Activated CD4-positive, alpha-beta T cell treated with anti-CD3 and anti-CD28 coated beads for 4 hours (primary cell): ENCODE measurements around the gene TRAPPC8.
"Not testable (repeated sequence)": the region's sequence is repeated elsewhere in the genome, so short reads cannot be mapped to it uniquely, and the experiment has no call there.

Experiments used
- DNase-seq, 2 donors: peaks; one replicate each; pipeline ENCODE4 v3.0.0-alpha.2; 2020

Gene TRAPPC8

DNA sequence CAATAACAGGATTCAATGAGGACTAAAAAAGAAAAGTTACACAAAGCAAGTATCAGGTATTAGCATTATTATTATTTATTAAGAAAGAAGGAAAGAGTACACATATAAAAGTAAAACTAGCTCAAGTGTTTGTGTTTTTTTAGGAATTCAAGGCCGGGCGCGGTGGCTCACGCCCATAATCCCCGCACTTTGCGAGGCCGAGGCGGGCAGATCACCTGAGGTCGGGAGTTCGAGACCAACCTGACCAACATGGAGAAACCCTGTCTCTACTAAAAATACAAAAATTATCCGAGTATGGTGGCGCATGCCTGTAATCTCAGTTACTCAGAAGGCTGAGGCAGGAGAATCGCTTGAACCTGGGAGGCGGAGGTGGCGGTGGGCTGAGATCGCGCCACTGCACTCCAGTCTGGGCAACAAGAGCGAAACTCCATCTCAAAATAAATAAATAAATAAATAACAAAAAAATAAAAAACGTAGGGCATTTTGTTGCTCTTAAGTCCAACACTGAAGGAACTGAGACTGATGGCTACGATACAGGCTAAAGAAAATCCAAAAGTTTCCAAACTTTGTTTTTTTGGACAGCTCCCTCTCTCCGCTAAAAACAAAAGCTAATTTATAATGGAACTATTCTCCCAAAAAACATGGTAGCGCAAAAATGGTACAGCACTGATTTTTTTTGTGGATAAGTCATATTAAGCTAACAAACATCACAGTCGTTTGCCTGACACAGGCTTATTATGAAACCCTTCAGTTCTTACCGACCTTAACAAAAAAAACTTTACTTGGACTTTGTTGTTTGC lies 1.7 kb downstream of the TRAPPC8 start:
- no peak for DNase-seq

DNA sequence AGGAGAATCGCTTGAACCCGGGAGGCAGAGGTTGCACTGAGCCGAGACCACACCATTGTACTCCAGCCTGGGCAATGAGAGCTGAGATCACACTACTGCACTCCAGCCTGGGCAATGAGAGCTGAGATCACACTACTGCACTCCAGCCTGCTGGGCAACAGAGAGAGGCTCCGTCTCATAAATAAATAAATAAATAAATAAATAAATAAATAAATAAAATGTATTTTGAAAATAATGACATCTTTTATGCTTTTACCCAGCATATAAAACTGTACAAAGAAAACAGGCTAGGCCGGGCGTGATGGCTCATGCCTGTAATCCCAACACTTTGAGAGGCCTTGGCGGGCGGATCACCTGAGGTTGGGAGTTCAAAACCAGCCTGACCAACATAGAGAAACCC lies 8.2 kb downstream of the TRAPPC8 start:
- not testable (repeated sequence) for DNase-seq

DNA sequence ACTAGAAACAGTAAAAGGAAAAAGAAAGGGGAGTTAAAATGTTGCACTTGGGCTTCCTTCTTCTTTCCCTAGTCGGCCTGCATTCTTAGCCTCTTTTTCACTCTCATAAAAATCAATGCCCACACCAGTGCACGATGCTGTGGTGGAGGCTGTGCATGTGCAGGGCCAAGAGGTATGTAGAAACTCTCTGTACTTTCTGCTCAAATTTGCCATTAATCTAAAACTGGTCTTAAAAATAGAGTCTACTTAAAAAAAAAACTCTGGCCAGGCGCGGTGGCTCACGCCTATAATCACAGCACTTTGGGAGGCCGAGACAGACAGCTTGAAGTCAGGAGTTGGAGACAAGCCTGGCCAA lies 11.1 kb downstream of the TRAPPC8 start:
- DNase-seq: no peak

DNA sequence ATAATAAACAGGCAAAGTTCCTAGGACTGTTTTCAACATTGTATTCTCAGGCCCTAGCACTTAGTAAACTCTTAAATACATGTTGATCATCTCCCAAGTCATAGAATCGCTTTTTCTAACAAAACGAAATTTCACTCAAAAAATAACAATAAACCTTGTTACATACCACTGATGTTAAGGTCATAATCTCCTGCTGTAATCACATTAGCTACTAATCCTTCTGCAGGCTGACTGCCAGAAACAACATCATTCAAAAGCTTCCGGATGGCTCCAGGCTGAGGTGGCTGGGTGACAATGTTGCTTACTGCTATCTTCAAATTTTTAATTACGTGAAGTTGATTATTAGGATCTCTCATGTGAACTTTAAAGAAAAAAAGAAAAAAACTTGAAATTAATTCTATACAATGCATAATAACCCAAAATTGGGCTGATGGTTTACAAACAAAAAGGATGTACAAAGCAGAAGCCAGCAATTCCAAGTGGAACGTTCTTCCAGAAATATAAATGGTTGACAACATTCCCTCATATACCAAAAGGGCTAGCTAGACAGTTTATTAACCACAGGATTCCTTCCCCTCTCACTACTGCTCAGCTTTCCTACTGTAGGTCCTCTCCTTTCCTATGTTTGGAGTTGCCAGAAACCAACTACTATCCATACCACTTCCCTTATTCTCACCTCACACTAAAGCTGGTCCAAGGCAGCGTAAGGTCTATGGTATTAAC lies 11.6 kb downstream of the TRAPPC8 start:
- no peak for DNase-seq

DNA sequence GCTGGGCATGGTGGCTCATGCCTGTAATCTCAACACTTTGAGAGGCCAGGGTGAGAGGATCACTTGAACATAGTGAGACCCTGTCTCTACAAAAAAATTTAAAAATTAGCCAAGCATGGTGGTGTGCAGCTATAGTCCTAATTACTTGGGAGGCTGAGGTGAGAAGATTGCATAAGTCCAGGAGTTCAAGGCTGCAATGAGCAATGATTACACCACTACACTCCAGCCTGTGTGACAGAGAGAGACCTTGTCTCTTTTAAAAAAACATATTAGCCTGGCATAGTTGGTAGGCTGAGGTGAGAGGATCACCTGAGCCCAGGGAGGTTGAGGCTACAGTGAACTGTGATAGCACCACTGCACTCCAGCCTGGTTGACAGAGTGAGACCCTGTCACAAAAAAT lies 13.7 kb downstream of the TRAPPC8 start:
- DNase-seq: no peak

DNA sequence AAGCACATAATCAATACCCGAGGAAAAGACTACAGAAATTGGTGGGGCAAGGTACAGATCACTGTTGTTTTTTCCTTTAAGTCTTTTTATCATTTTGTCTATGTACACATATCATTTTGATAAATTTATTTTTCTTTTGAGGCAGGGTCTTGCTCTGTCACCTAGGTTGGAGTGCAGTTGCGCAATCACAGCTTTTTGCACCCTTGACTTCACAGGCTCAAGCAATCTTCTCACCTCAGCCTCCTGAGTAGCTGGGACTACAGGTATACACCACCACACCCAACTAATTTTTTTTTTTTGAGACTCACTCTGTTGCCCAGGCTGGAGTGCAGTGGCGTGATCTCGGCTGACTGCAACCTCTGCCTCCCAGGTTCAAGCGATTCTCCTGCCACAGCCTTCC lies 15.9 kb downstream of the TRAPPC8 start:
- not testable (repeated sequence) for DNase-seq

DNA sequence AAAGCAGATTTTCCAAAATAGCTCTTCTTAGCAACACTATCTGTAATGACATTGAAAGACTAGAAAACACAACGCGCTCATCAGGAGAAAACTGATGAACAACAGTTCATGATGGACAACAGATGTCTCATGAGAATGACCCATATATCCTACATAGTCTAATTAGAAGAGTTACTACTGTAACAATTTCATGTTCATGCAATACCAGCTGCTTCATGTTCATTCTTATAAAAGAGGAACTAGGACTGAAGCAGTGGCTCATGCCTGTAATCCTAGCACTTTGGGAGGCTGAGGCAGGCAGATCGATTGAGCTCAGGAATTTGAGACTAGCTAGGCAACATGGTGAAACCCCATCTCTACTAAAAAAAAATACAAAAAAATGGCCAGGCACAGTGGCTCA lies 22.7 kb downstream of the TRAPPC8 start:
- DNase-seq: no peak

DNA sequence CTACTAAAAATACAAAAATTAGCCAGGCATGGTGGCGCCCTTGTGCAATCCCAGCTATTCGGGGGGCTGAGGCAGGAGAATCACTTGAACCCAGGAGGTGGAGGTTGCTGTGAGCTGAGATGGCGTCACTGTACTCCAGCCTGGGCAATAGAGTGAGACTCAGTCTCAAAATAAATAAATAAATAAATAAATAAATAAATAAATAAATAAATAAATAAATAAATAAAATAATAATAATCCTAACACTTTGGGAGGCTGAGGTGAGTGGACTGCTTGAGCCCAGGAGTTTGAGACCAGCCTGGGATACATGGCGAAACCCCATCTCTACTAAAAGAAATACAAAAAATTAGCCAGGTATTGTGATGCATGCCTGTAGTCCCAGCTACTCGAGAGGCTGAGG lies 23.6 kb downstream of the TRAPPC8 start:
- not testable (repeated sequence) for DNase-seq

DNA sequence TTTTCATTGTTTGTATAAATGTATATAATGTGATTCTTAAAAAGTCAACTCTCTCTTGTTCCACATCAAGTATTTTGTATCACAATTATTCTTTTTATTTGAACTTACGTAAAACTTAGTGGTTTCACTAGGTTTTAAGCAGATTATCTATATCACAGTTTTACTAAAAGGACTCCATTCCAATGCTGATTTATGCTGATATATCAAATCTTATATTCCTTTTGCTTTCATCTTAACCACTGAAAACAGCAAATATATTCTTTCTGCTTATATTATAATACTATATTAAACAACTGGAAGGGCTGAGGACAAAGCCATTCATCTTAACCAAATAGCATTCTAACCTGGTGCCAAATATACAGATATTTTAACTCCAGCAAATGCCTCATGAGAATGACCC lies 24.2 kb downstream of the TRAPPC8 start:
- DNase-seq: no peak

DNA sequence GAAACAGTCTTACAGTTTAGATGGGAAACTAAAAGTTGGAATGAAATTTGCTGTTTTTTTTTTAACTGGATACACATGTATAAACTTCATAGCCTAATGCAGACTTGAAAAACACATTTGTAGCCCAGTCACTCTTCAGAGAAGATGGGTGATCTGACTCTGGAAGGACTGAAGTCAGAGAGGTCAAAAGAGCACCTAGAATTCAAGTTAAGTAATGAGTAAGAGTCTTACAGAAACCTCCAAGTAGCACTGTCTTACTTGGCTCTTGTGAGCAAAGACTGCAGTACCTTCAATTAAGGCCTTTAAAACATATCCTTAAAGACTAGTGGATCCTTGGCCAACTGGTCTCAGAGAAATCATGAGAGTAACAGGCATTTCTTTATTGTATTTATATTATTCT lies 41.9 kb downstream of the TRAPPC8 start:
- DNase-seq: no peak

DNA sequence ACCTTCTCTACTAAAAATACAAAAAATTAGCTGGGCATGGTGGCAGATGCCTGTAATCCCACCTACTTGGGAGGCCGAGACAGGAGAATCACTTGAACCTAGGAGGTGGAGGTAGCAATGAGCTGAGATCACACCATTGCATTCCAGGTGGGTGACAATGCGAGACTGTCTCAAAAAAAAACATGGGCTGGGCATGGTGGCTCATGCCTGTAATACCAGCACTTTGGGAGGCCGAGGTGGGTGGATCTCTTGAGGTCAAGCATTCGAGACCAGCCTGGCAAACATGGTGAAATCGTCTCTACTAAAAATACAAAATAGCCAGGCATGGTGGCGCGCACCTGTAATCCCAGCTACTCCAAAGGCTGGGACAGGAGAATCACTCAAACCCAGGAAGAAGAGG lies 43.2 kb downstream of the TRAPPC8 start:
- not testable (repeated sequence) for DNase-seq

DNA sequence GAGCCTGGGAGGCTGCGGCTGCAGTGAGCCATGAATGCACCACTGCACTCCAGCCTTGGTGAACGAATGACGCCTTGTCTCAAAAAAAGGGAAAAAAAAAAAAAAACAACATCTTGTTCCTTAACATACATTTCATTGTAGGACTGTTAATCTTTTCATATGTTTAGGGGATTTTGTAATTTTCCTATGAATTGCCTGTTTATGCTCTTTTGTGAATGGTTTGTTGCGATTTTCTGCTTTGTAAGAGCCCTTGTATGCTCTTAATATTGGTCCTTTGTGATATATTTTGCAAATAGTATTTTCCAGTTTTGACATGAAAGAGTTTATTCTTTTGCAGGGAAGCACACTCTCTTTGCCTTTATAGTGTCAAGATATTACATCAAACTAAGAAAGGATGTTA lies 50.0 kb downstream of the TRAPPC8 start:
- no peak for DNase-seq

DNA sequence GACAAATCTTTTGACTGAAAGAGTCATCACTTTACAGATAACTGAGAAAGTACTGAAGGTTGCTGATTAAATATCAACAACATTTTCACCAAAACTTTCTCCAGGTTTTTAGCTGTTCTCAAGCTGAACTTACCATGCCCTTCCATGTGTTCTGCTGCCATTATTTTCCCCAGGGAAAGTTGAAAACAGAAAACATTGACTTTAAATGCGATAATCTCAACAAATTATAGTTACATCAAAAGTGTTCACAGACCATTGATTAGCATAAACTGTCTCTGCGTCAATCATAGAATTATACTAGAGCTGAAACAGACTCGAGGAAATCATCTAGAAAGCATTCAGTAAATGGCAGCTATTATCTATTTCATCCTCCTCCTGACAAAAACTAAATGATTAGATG lies 51.4 kb downstream of the TRAPPC8 start:
- no peak for DNase-seq

DNA sequence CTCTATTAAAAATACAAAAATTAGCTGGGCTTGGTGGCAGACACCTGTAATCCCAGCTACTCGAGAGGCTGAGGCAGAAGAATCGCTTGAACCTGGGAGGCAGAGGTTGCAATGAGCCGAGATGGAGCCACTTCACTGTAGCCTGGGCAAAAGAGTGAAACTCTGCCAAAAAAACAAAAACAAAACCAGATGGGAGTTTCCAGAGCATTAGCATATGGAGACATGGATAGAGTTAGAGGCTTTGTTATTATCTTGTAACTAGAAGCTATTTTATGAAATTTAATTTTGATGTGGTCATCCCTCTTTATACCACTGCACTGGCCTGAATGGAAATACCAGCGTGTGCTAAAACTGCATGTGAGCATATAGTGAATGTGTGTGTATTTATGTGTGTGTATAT lies 58.9 kb downstream of the TRAPPC8 start:
- no peak for DNase-seq

DNA sequence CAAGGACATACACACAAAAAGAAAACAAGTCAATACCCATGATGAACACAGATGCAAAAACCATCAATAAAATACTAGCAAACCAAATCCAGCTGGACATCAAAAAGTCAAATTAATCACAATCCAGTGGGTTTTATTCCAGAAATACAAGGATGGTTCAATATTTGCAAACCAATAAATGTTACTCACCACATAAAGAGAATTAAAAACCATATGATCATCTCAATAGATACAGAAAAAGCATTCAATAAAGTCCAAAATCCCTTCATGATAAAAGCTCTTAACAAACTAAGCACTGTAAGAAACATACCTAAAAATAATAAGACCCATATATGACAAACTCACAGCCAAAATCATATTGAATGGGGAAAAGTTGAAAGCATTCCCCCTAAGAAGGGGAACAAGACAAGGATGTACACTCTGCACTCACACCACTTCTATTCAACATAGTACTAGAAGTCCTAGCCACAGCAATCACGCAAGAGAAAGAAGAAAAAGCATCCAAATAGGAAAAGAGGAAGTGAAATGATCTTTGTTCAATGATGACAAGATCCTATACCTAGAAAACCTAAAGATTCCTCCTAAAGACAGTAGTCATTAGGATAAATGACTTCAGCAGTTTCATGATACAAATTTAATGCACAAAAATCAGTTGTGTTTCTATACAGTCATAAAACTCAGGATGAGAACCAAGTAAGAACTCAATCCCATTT lies 62.6 kb downstream of the TRAPPC8 start:
- no peak for DNase-seq

DNA sequence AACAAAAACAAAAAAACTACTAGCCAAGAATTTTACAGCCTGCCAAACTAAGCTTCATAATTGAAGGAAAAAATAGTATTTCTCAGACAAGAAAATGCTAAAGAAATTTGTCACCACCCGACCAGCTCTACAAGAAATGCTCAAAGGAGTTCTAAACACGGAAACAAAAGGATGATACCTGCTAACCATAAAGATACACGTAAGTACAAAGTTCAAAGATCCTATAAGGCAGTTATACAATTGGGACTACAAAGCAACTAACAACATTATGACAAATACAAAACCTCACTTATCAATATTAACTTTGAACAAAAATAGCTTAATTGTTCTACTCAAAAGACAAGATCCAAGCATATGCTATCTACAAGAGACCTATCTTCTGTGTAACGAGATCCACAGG lies 64.6 kb downstream of the TRAPPC8 start:
- no peak for DNase-seq

DNA sequence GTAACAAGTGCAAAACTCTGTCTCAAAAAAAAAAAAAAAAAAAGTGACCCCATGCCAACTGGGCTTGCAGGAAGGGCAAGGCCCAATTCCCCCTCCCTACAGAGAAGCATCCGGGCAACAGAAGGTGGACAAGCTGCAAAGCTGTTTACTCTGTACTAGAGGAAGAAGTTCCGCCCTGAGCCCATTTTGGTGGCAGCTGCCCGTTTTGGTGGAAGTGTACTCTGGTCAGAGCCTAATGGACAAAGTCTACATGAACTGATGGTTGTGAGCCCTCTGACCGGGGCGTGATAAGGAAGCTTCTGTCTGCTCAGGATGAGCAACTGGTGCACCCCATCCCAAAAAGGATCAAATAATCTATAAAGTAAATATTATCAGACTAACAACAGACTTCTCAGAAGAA lies 65.0 kb downstream of the TRAPPC8 start:
- no peak for DNase-seq

DNA sequence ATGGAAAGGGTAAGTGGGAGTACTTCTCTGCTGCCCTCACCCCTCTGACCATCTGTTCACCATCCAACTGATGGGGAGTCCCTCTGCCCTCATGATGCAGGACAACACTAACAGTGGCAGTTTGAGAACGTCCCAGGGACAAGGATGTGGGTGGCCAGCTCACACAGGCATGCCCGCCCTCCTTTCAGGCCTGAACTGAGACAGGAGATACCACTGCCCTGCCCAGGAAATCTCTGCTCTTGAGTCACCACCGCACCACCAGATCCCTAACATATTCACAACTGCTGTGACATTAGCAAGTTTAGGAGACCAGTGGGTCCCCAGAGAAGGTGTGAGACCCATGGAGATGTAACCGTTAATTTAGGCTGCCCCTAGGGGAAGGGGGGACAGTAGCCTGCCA lies 66.2 kb downstream of the TRAPPC8 start:
- no peak for DNase-seq

DNA sequence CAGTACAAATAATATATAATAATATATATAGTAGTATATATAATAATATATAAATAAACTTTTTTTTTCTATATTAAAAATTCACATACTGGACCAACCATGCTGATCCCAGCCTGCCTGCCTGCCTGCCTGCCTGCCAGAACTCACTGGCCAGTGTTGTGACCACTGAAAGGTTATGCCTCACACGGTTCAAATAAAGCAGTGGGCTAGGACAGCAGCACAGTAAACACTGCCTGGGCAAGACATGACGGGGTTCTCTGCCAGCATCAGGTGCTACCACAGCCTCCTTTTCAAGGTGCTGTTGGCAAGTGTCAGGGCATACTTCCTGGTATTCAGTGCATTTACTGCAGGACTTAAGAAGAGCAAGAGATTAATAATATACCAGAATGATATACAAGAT lies 67.6 kb downstream of the TRAPPC8 start:
- no peak for DNase-seq

DNA sequence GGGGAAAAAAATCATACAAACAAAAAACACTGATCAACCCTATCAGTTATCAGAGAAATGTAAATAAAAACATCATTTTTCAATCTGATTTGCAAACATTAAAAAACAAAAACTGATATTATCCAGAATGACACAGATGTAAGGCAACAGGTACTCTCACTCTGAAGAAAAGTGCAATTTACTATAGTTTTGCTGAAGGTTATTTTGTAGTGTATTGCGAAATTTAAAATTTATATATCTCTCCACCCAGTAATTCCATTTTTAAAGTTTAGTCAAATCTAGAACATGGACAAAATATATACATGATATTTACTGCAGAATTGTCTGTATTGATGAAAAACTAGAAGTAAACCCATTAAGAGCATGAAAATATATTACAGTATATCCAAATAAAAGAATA lies 79.8 kb downstream of the TRAPPC8 start:
- DNase-seq: no peak

DNA sequence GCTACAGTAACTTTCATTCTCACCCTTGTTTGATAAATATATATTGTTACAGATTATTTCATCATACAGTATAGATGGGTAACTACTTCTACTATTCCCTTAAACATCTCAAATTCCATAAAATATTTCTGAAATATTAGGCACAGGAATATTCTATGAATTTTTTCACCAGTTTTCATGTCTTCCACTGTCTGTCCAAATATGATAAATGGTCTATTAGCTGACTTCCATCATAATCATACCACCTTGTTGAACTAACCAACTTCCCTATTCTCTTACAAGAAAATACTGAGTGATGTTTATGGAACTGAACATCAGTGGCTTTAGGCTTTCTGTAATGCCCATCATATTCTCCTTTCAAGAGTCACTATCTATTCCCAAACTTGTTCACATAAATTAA lies 82.4 kb downstream of the TRAPPC8 start:
- no peak for DNase-seq

DNA sequence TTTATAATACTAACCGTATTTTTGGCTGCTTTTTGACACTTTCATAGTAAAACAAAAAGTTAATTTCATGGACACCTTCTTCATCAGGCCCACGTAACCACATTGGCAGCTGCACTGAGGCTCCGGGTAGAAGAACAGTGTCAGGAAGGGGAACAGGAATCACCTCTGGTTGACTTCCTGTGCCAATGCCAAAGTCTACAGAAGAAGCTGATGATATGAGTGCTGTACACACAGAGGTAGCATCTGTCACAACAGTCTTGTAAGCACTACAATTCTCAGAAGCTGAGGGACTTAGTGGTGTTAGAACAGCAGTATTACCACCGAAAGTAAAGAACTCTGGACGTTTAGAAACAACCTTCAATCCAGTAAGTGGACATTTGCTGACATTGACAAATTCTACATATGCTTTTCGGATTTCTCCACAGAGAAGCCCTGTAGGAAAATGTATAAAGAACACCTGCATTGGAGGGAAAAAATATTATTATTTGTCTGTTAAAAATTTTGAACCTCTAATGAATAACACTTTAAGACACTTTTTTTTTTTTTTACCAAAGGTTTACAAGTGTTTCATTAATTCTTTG lies 85.3 kb downstream of the TRAPPC8 start:
- no peak for DNase-seq

DNA sequence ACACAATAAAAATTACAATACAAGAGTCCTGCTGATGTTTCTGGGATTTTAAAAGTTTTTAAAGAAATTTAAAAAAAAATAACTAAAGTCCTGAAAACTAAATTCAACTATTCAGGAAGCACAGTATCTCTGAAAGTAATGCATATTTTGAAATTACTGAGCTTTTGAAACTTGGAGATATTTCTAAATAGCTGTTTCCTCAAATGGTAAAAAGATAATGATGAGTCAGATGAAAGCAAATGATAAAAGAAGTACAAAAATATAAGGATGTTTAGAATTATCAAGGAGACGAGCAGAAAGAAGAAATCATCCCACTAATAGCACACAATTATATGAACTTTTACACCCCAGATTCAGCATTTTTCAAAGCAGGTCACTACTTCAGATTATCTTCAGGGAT lies 92.1 kb downstream of the TRAPPC8 start:
- DNase-seq: no peak

DNA sequence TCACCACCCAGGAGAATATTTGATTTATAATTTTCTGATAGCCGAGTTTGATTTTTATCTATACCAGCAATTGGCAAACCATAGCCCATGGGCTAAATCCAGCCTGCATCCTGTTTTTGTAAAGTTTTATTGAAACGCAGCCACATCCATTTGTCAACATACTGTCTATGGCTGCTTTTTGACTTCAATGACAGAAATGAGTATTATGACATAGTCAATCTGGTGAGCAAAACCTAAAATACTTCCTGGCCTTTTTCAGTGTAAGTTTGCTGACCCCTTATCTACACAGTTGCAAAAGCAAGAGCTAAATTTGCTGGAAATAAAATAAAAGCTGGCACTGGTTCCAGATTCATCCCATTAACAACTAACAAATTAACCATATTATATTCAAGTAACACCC lies 102.4 kb downstream of the TRAPPC8 start:
- no peak for DNase-seq
